ENCODE data around the gene GABRG3.

The GABRG3 gene

GRCh38 chr15:26970712-26971210 is at the start of gene GABRG3:
GABRG3 (plus strand) TSS chr15:26971181.
- no peak for DNase-seq (ENCODE audit: low read depth)

DNA sequence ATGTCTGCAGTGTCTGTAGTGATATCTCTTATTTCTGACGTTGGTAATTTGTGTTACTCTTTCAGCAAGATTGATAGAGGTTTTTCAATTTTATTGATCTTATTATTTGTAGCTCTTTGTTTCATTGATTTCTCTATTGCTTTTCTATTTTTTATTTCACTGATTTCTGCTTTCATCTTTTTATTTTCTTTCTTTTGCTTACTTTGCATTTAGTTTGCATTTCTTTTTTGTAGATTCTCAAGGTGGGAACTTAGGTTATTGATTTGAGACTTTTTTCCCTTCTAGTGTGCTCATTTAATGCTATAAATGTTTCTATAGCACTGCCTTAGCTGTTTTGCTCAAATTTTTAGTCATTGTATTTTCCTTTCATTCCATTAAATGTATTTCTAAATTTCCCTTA is 49.5 kb upstream of the GABRG3 start:
- DNase-seq (ENCODE audit: low read depth), result no peak

GRCh38 chr15:26926081-26926480 is 44.9 kb upstream of the GABRG3 start:
- DNase-seq (ENCODE audit: low read depth), result no peak

DNA sequence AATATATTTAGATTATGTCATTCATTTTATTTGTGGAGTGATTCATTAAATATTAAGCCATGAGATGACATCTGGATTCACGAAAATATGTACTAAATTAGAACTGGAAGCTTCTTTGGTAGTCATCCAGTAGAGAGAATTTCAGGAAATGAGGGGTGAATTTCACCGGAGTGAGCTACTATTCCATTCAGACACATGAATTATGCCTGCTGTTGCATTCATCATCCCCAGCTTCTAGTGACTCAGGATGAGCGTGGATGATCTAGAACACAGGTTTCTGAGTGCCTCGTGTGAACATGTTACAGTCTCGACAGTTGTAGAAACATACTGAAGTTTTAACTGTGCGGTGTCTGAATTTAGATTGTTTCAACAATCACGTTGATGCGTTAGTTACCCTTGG is 42.9 kb upstream of the GABRG3 start:
- no peak for DNase-seq (ENCODE audit: low read depth)

GRCh38 chr15:26929588-26929987 is 41.4 kb upstream of the GABRG3 start:
- DNase-seq (ENCODE audit: low read depth), result no peak

- DNase-seq (ENCODE audit: low read depth), result no peak
Observed at GRCh38 chr15:26934848-26935247, 36.1 kb upstream of the GABRG3 start.

DNA sequence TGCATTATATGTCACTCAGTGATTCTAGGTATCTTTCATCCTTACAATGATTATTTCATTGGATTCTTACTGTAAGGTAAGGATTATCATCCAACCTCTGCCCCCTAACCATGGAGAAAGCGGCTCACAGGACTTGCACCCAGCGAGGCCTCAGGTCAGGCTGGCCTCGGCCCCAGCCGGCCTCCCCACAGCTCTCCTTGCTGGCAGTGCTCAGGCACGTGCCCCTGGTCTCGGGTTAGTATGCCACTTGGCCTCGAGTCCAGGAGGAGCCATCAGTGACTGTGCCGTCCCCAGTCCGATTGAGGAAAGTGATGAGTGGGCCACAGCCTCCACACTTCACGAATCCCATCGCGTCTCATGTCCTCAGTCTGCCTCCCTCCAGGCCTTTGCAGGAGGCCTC is 35.7 kb upstream of the GABRG3 start:
- DNase-seq (ENCODE audit: low read depth), result no peak

GRCh38 chr15:26936502-26936901 is 34.5 kb upstream of the GABRG3 start:
- no peak for DNase-seq (ENCODE audit: low read depth)

DNA sequence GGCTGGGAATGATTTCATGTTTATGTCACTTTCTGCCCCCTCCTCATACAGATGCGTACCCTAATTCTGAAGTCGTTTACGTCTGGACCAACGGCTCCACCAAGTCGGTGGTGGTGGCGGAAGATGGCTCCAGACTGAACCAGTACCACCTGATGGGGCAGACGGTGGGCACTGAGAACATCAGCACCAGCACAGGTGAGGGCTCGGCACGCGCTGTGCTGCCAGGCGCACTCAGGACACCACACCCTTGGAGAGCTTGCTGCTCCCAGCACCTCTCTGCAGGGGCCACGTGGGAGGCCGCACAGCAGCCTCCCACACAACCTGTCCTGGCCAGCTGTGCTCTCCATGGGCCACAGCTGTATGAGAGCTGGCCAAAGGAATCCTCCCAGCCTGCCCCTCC is 33.8 kb upstream of the GABRG3 start:
- DNase-seq (ENCODE audit: low read depth), result no peak

- DNase-seq (ENCODE audit: low read depth), result no peak
Observed at GRCh38 chr15:26939398-26939797, 31.6 kb upstream of the GABRG3 start.

GRCh38 chr15:26941489-26941888 is 29.5 kb upstream of the GABRG3 start:
- no peak for DNase-seq (ENCODE audit: low read depth)

DNA sequence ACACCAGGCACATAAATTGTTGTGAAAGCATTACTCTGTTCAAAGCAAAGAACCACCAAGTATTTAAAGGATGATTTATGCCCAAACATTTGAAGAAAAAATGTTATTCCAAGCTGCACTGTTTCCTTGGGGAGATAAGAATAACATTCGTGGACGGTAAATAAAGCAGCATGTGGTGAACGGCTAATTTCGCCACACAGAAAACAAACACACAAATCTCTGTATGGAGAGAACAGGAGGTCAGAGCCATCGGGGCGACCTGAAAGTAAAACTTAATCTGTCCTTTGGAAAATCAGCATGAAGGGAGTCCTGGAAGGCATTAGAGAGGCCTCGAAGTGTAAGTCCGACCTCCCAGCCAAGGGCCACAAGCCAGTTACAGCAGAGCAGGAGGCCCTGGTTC is 27.1 kb upstream of the GABRG3 start:
- DNase-seq (ENCODE audit: low read depth), result no peak

DNA sequence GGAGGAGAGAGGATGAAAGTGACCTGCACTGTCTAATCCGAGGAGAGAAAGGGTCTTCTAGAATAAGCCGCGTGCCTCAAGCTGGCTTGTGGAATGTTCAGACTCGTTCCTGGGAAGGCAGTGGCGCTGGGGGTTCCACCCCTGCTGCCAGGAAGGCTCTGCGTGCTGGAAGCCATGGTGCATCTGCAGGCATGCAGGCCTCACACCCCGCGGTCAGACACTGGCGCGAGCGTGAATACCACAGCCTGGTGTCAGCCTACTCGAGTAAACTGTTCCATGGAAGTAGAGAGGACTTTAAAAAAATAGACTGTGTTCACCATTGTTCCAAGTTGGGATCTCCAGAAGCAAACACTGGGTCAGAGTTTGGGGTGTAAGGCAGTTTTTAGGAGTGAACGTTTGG is 25.9 kb upstream of the GABRG3 start:
- DNase-seq (ENCODE audit: low read depth), result no peak

GRCh38 chr15:26950001-26950400 is 21.0 kb upstream of the GABRG3 start:
- no peak for DNase-seq (ENCODE audit: low read depth)

DNA sequence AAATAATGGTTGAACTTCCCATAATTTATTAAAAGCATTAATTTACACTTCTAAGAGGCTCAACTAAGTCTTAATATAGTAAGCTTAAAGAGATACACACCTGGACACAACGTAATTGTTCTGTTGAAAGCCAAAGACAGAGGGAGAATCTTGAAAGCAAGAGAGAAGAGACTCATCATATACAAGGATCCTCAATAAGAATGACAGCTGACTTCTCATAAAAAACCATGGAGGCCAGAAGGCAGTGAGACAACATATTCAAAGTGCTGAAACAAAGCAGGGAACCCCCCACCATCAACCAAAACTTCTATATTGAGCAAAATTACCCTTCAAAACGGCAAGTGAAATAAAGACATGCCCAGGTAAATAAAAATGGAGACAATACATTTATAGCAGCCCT is 16.6 kb upstream of the GABRG3 start:
- no peak for DNase-seq (ENCODE audit: low read depth)

DNA sequence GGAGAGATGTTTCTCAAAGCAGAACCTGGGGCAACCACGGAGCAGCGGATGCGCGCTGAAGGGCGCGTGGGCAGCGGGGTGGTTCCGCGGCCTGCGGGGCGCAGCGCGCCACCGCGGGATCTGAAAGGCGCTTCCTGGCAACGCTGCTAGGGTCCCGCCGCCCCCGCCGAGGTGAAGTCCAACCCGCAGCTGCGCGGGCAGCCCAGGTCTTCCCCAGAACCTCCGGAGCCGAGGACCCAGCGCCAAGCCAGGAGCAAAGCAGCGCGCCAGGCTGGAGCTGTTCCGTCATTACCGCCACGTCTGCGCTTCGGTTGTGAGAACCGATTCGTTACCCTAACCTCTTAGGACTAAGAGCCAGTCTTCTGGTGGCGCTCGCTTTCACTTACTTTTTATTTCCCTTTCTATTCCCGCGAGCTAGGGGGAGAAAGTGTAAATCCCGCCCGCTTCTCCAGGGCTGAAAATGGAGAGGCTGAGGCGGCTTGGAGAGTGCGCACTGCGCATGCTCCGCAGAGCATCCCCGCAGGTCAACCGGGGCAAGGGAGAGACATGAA is 3.2 kb upstream of the GABRG3 start:
- no peak for DNase-seq (ENCODE audit: low read depth)

GRCh38 chr15:26968806-26969205 is 2.2 kb upstream of the GABRG3 start:
- no peak for DNase-seq (ENCODE audit: low read depth)

GRCh38 chr15:26971271-26972018 is 464 bp downstream of the GABRG3 start:
- no peak for DNase-seq (ENCODE audit: low read depth)

DNA sequence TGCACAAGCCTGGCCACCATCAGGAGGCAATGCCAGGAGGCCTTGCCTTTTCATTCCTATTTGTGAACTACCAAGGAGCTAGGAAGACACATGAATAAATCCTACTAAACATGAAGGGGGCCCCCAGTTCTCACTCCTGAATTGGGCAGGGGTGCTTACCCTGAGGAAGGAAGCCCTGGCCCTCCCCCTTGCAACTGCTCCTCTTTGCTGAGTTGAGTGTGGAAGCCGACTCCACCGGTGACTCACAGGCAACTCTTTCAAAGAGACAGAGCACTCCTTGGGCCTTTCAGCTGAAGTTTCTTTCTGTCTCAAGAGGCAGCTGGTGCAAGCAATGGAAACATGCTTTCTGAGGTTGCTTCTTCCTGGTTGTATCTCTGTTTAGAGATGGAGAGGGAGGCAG is 1.7 kb downstream of the GABRG3 start:
- DNase-seq (ENCODE audit: low read depth), result no peak

DNA sequence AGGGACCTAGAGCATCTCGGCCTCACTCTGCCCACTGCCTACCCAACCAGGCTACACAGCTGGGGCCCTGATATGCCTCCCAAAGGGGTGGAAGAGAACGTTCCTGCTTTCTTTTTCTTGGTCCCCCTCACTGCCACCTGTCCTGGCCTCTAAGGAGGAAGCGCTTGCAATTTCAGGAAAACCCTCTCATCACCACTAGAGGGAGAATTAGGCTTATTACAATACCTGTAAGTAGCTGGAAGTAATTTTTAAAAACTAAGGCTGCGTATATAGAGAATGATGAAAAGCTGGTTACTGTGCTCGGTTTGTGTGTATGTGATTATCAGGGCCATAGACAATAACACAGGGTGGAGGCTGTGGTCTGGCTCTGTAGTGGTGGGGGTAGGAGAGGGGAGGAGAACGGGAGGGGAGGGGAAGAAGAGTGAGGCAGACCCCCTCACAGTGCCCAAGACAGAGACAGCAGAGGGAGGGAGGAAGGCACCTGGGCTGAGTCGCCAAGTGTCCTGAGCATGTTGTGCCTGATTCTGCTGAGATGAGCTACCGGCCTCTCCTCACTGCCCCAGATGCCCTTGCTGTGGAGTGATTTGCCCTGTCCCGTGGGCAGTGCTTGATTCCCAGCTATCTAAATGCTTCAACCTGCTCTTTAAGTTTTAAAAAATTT is 3.3 kb downstream of the GABRG3 start:
- DNase-seq (ENCODE audit: low read depth), result no peak

- DNase-seq (ENCODE audit: low read depth), result no peak
Observed at GRCh38 chr15:26981492-26981891, 10.5 kb downstream of the GABRG3 start.

DNA sequence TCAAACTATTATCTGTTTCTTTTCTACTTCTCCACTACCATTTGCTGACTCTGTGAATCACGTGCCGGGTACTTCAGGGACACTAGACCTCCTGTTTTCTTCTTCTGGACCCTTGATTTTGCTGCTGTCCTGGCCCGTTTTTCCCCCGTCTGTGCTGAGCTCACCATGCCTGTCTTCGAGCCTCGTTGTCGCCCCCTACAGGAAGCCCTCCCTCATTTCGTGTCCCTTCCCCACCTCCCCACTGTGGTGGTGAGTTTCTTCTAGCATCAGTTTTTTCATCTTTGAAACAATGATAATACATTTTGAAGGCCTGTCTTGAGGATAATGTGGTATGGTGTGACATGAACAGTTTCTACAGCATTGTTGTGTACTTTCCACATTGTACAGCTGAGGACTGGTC is 12.8 kb downstream of the GABRG3 start:
- no peak for DNase-seq (ENCODE audit: low read depth)

GRCh38 chr15:26985050-26985449 is 14.1 kb downstream of the GABRG3 start:
- DNase-seq (ENCODE audit: low read depth), result no peak
